Thyroid gland (tissue), 4 donors: ENCODE measurements around the gene BLOC1S5. TPM values are rescaled to one million over a fixed set of nuclear protein-coding genes. Genes with fewer than 3 reads are reported as not detected.
"Not testable (repeated sequence)": the region's sequence is repeated elsewhere in the genome, so short reads cannot be mapped to it uniquely, and the experiment has no call there.

Experiments used
- DNase-seq, 2 donors: peaks; one replicate each; pipeline ENCODE4 v3.0.0-alpha.2; 2019
- H3K27ac ChIP-seq, 3 donors: fragments of 200-600 bp; sonication (generic); 1 replicate in 2 of 3; 2 replicates in 1 of 3; pipeline ENCODE4 v1.5.1; 2016 to 2019; ENCODE audit warnings: mild to moderate bottlenecking in 1 of 3, moderate library complexity in 1 of 3
- H3K27me3 ChIP-seq: fragments of 200-600 bp; sonication (generic); one replicate; pipeline ENCODE4 v1.5.1; 2019
- H3K36me3 ChIP-seq, 2 donors: fragments of 200-600 bp; sonication (generic); one replicate each; pipeline ENCODE4 v1.5.1; 2016 to 2019
- H3K4me1 ChIP-seq, 2 donors: fragments of 200-600 bp; sonication (generic); one replicate each; pipeline ENCODE4 v1.5.1; 2017 to 2019
- H3K4me3 ChIP-seq, 3 donors: fragments of 200-600 bp; sonication (generic); replicated peaks in 1 of 3; 1 replicate in 2 of 3; 2 replicates in 1 of 3; pipeline ENCODE4 v1.5.1; 2016; ENCODE audit warnings: mild to moderate bottlenecking in 1 of 3
- H3K9me3 ChIP-seq: fragments of 200-600 bp; sonication (generic); one replicate; pipeline ENCODE4 v1.5.1; 2017
- POLR2A ChIP-seq, 2 donors: fragments of 450-650 bp; IDR thresholded peaks; one replicate each; pipeline ENCODE4 v1.6.1; 2017; ENCODE audit warnings: antibody characterized with exemption in 2 of 2, mild to moderate bottlenecking in 2 of 2, moderate library complexity in 1 of 2
- WGBS, 2 donors: methylation state at CpG; one replicate each; pipeline ENCODE4 v1.1.5; 2017; 5-methylcytosine and 5-hydroxymethylcytosine counted together
- intact Hi-C: fragments of 100-400 bp; cut with DNase I; formaldehyde crosslinking; loops from one replicate; pipeline ENCODE4 v1.15.1; 2023
- total RNA-seq, 4 donors: library from RNA; depleted of rRNA; stranded (reverse); fragments of >200 nt; gene quantifications; one replicate each; pipeline ENCODE4 v1.2.3, GENCODE V29; 2016
- TF ChIP-seq, protein P1 (sequence below), 6 experiments: fragments of 200-600 bp in 3 of 6; fragments of 450-650 bp in 3 of 6; sonication (generic) in 3 of 6; IDR thresholded peaks; one replicate each; pipeline ENCODE4 v1.5.1; 2016 to 2019; ENCODE audit warnings: antibody characterized with exemption in 6 of 6, mild to moderate bottlenecking in 2 of 6, inconsistent platforms in 1 of 6, moderate library complexity in 1 of 6

Gene BLOC1S5
- total RNA-seq, 4 donors from 2014 or later = 15.2 to 27.7 (median 19.9) TPM

GRCh38 chr6:8057263-8057662 lies 6.9 kb downstream of the BLOC1S5 start:
- TF ChIP-seq, protein P1, sequence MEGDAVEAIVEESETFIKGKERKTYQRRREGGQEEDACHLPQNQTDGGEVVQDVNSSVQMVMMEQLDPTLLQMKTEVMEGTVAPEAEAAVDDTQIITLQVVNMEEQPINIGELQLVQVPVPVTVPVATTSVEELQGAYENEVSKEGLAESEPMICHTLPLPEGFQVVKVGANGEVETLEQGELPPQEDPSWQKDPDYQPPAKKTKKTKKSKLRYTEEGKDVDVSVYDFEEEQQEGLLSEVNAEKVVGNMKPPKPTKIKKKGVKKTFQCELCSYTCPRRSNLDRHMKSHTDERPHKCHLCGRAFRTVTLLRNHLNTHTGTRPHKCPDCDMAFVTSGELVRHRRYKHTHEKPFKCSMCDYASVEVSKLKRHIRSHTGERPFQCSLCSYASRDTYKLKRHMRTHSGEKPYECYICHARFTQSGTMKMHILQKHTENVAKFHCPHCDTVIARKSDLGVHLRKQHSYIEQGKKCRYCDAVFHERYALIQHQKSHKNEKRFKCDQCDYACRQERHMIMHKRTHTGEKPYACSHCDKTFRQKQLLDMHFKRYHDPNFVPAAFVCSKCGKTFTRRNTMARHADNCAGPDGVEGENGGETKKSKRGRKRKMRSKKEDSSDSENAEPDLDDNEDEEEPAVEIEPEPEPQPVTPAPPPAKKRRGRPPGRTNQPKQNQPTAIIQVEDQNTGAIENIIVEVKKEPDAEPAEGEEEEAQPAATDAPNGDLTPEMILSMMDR (IDR thresholded peaks at IDR 0.05) = no peak
- TF ChIP-seq POLR2A (IDR thresholded peaks at IDR 0.05) = no peak
- Histone ChIP-seq H3K27me3 (no peaks in the 10 kb centered on the region), H3K4me3 (no peak overlapping the region), H3K9me3 (no peaks in the 10 kb centered on the region), H3K4me1 (no peaks in the 10 kb centered on the region), H3K36me3 (no peaks in the 10 kb centered on the region), H3K27ac (no peak overlapping the region)
- DNase-seq = no peak
- intact Hi-C loops = no loop called here
- 89 to 93% methylated on average over 4 of the region's 4 CpGs for WGBS, 2 donors

DNA sequence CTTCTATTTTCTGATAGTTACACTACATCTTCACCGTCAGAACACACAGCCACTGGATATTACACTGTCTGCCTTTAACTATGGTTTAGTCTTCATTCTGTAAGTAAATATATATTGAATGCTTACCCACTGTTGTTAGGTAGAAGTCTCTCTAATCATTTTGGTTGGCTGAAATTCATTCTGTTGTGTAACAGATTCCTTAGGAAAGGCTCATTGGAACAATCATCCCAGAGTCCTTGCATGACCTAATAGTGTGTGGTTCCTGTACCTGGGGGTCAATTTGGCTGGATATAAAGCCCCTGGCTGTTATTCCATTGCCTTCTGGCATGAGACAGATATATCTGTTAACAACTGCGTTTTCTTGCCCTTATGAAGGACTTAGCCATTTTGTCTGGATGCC lies 9.9 kb downstream of the BLOC1S5 start:
- no peaks in the 10 kb centered on the region for H3K9me3 ChIP-seq
- H3K27me3 ChIP-seq = no peaks in the 10 kb centered on the region
- no peak overlapping the region for H3K27ac ChIP-seq
- 91 to 92% methylated on average over 2 of the region's 2 CpGs for WGBS, 2 donors
- H3K36me3 ChIP-seq = no peaks in the 10 kb centered on the region
- H3K4me1 ChIP-seq = no peaks in the 10 kb centered on the region
- TF ChIP-seq, protein P1 (IDR thresholded peaks at IDR 0.05) = no peak
- no peak for TF ChIP-seq POLR2A (IDR thresholded peaks at IDR 0.05)
- no peak overlapping the region for H3K4me3 ChIP-seq
- no peak for DNase-seq
- intact Hi-C loops = no loop called here

- H3K36me3 ChIP-seq = no peaks in the 10 kb centered on the region
- no peak overlapping the region for H3K4me3 ChIP-seq
- TF ChIP-seq POLR2A (IDR thresholded peaks at IDR 0.05) = no peak
- TF ChIP-seq, protein P1 (IDR thresholded peaks at IDR 0.05) = no peak
- no peaks in the 10 kb centered on the region for H3K9me3 ChIP-seq
- no peak for DNase-seq
- no peaks in the 10 kb centered on the region for H3K27me3 ChIP-seq
- no peaks in the 10 kb centered on the region for H3K4me1 ChIP-seq
- intact Hi-C loops = no loop called here
- 76% methylated on average over 3 of the region's 3 CpGs for WGBS, 2 donors
- no peak overlapping the region for H3K27ac ChIP-seq
These were observed 16.5 kb downstream of the BLOC1S5 start for GRCh38 chr6:8047541-8048292.

GRCh38 chr6:8045769-8046168 lies 18.4 kb downstream of the BLOC1S5 start:
- intact Hi-C loops, H3K9me3 ChIP-seq, H3K27me3 ChIP-seq, H3K27ac ChIP-seq, DNase-seq, H3K36me3 ChIP-seq, H3K4me1 ChIP-seq, H3K4me3 ChIP-seq: not testable (repeated sequence)
- 90 to 94% methylated on average over 4 of the region's 4 CpGs for WGBS, 2 donors

GRCh38 chr6:8043221-8043620 lies 21.0 kb downstream of the BLOC1S5 start:
- peaks cover 0 to 3% of the 10 kb centered on the region in 2 donors for H3K36me3 ChIP-seq
- H3K9me3 ChIP-seq = no peaks in the 10 kb centered on the region
- H3K4me3 ChIP-seq = no peak overlapping the region
- H3K27ac ChIP-seq = no peak overlapping the region
- no peaks in the 10 kb centered on the region for H3K27me3 ChIP-seq
- 66 to 77% methylated on average over 3 of the region's 3 CpGs for WGBS, 2 donors
- no peak for DNase-seq
- intact Hi-C loops = no loop called here
- no peaks in the 10 kb centered on the region for H3K4me1 ChIP-seq
- no peak for TF ChIP-seq POLR2A (IDR thresholded peaks at IDR 0.05)
- TF ChIP-seq, protein P1 (IDR thresholded peaks at IDR 0.05) = no peak
